Stomach (tissue), 19 donors: Measurements from ENCODE around the gene RAB43. TPM values are rescaled to one million over a fixed set of nuclear protein-coding genes. Genes with fewer than 3 reads are reported as not detected.
"Not testable (repeated sequence)": the region's sequence is repeated elsewhere in the genome, so short reads cannot be mapped to it uniquely, and the experiment has no call there.

Experiments
- DNase-seq, 2 donors: peaks; one replicate each; pipeline versions ENCODE4 v3.0.0 to v3.0.0-alpha.2; 2013 to 2019
- H3K27ac ChIP-seq, 5 donors: fragments of 200-600 bp in 4 of 5; sonication (generic) in 4 of 5; one replicate each; pipeline ENCODE4 v1.5.1; 2013 to 2019; ENCODE audit warnings: mild to moderate bottlenecking in 1 of 5, moderate library complexity in 1 of 5
- H3K27me3 ChIP-seq, 3 donors: fragments of 200-600 bp; sonication (generic); one replicate each; pipeline ENCODE4 v1.5.1; 2017 to 2019; ENCODE audit warnings: mixed run types in 1 of 3
- H3K36me3 ChIP-seq, 4 donors: fragments of 200-600 bp; sonication (generic); 1 replicate in 3 of 4; 2 replicates in 1 of 4; pipeline ENCODE4 v1.5.1; 2016 to 2019
- H3K4me1 ChIP-seq, 4 donors: fragments of 200-600 bp; sonication (generic); one replicate each; pipeline ENCODE4 v1.5.1; 2016 to 2019
- H3K4me3 ChIP-seq, 4 donors: fragments of 200-600 bp; sonication (generic) in 3 of 4; one replicate each; pipeline ENCODE4 v1.5.1; 2016 to 2019; ENCODE audit warnings: mild to moderate bottlenecking in 1 of 4
- H3K9me3 ChIP-seq, 4 donors: fragments of 200-600 bp; sonication (generic); one replicate each; pipeline ENCODE4 v1.5.1; 2016 to 2019
- EP300 ChIP-seq: sonication (generic); formaldehyde crosslinking; IDR thresholded peaks from one replicate; pipeline ENCODE4 v1.6.1; 2017; ENCODE audit warnings: antibody characterized with exemption
- POLR2A ChIP-seq, 4 donors: fragments of 450-650 bp; IDR thresholded peaks; one replicate each; pipeline ENCODE4 v1.6.1; 2016; ENCODE audit warnings: antibody characterized with exemption in 4 of 4, control low read depth in 2 of 4, mild to moderate bottlenecking in 1 of 4, moderate library complexity in 1 of 4
- POLR2AphosphoS5 ChIP-seq, 3 donors: sonication (generic); formaldehyde crosslinking; IDR thresholded peaks; one replicate each; pipeline ENCODE4 v1.6.1; 2016; ENCODE audit warnings: antibody characterized with exemption in 3 of 3
- WGBS, 5 donors: extraction: QIAGEN DNeasy Blood & Tissue Kit in 3 of 5; methylation state at CpG; one replicate each; pipeline versions ENCODE4 v1.1.5 to v1.1.7; 2013 to 2018; 5-methylcytosine and 5-hydroxymethylcytosine counted together
- intact Hi-C: fragments of 100-400 bp; cut with DNase I; formaldehyde crosslinking; loops from one replicate; pipeline ENCODE4 v1.15.1; 2023; ENCODE audit warnings: low total_unique reads
- long read RNA-seq, 10 donors: transcript quantifications; one replicate each; lab custom pipeline, GENCODE V29; 2026
- polyA plus RNA-seq, 3 donors: library from polyadenylated mRNA; stranded (reverse); fragments of 200-250 nt; gene quantifications; one replicate each; pipeline ENCODE4 v1.2.3, GENCODE V29; 2013
- total RNA-seq, 5 donors: library from RNA; depleted of rRNA; stranded (reverse); fragments of >200 nt; gene quantifications; one replicate each; pipeline versions ENCODE4 v1.1.0 to v1.2.3, GENCODE V29; 2014 to 2016
- TF ChIP-seq, protein P1 (sequence below), 7 experiments: fragments of 450-650 bp in 4 of 7; fragments of 200-600 bp in 3 of 7; sonication (generic) in 3 of 7; IDR thresholded peaks; one replicate each; pipeline ENCODE4 v1.5.1; 2016 to 2019; ENCODE audit warnings: antibody characterized with exemption in 7 of 7, control low read depth in 2 of 7, mild to moderate bottlenecking in 1 of 7
- donor health status: healthy with polysubstance abuse.
- donor health status: Bipolar disorder and iron deficiency.
- donor health status: healthy.

Gene RAB43
- total RNA-seq (10 to 100 TPM in 4 of 5 donors, 1 to 10 TPM in 1; 6.1 to 70.6 (median 22.6) TPM), polyA plus RNA-seq (10 to 100 TPM in 2 of 3 donors, 1 to 10 TPM in 1; 4.3 to 18.1 (median 10.5) TPM)
- long read RNA-seq, donor 1: 0 reads
- long read RNA-seq, donor 2, full-length matches to known transcripts: 8 of 8 reads
- long read RNA-seq, donor 2, partial matches to known transcripts: 0 of 8 reads
- long read RNA-seq, donor 2, other reads (novel, unspliced or antisense): 0 of 8 reads
- long read RNA-seq, donor 3, full-length matches to known transcripts: 1 of 1 reads
- long read RNA-seq, donor 3, partial matches to known transcripts: 0 of 1 reads
- long read RNA-seq, donor 3, other reads (novel, unspliced or antisense): 0 of 1 reads
- long read RNA-seq, donor 4, full-length matches to known transcripts: 1 of 1 reads
- long read RNA-seq, donor 4, partial matches to known transcripts: 0 of 1 reads
- long read RNA-seq, donor 4, other reads (novel, unspliced or antisense): 0 of 1 reads
- long read RNA-seq, donor 5, full-length matches to known transcripts: 3 of 3 reads
- long read RNA-seq, donor 5, partial matches to known transcripts: 0 of 3 reads
- long read RNA-seq, donor 5, other reads (novel, unspliced or antisense): 0 of 3 reads
- long read RNA-seq, donor 6: 0 reads
- long read RNA-seq, donor 7, full-length matches to known transcripts: 3 of 3 reads
- long read RNA-seq, donor 7, partial matches to known transcripts: 0 of 3 reads
- long read RNA-seq, donor 7, other reads (novel, unspliced or antisense): 0 of 3 reads
- long read RNA-seq, donor 8, full-length matches to known transcripts: 3 of 3 reads
- long read RNA-seq, donor 8, partial matches to known transcripts: 0 of 3 reads
- long read RNA-seq, donor 8, other reads (novel, unspliced or antisense): 0 of 3 reads
- long read RNA-seq, donor 9: 0 reads
- long read RNA-seq, donor 10: 0 reads

DNA sequence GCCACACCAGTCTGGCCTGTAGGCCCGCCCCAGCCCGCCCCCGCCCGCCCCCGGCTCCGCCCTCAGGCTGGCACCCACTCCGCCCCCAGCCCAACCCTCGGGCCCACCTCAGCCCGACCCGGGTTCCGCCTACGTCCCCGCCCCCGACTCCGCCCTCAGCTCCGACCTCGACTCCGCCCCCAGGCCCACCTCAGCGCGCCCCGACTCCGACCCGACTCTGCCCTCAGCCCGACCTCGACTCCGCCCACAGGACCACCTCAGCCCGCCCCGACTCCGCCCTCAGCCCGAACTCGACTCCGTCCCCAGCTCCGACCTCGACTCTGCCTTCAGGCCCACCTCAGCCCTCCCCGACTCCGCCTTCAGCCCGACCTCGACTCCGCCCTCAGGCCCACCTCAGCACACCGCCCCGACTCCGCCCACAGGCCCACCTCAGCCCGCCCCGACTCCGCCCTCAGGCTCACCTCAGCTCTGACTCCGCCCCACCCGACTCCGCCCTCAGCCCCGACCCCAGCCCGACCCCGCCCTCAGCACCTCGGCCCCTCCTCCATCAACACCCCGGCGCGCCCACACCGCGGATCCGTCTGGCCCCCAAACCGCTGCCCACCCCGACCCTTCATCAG is at the start of gene RAB43:
RAB43 (minus strand) TSS at position 13 of the 620 bp plus-strand sequence. CDS start 315 bp downstream, outside the sequence.
- H3K36me3 ChIP-seq: peaks cover 4 to 17% (median 12%) of the 10 kb centered on the region in 4 donors

DNA sequence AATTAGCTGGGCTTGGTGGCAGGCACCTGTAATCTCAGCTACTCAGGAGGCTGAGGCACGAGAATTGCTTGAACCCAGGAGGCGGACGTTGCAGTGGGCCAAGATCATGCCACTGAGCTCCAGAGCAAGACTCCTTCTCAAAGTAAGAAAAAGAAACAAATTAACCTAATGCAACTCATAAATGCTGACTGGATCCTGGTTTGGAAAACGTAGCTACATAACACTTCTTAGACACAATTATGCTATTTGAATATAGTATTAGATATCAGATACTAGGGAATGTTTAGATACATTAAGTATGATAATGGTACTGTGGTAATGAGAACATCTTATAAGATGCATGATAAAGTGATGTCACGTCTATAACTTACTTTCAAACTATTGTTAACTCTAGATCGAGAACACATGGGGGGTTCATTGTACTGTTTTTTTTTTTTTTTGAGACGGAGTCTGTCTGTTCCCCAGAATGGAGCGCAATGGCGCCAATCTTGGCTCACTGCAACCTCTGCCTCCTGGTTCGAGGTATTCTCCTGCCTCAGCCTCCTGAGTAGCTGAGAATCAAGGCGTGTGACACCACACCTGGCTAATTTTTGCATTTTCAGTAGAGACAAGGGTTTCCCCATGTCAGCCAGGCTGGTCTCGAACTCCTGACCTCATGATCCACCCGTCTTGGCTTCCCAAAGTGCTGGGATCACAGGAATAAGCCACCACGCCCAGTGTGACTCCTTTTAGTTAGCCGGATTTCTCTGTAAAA is 45.2 kb upstream of the RAB43 start:
- H3K9me3 ChIP-seq: no peaks in the 10 kb centered on the region
- intact Hi-C loops: no loop called here
- no peak for DNase-seq
- TF ChIP-seq POLR2A (IDR thresholded peaks at IDR 0.05) (no peak), POLR2AphosphoS5 (IDR thresholded peaks at IDR 0.05) (peak in 1 of 3 donors; percentile 16)
- no peak overlapping the region for H3K4me3 ChIP-seq
- peaks cover 42 to 74% (median 73%) of the 10 kb centered on the region in 4 donors for H3K36me3 ChIP-seq
- no peak overlapping the region for H3K27ac ChIP-seq
- peaks cover 14 to 32% (median 21%) of the 10 kb centered on the region in 4 donors for H3K4me1 ChIP-seq
- 86 to 89% (median 87%) methylated on average over 15 of the region's 15 CpGs for WGBS, 5 donors
- H3K27me3 ChIP-seq: no peaks in the 10 kb centered on the region

More for the DNA sequence above, at the start of gene RAB43:
- peaks cover 35 to 57% (median 56%) of the 10 kb centered on the region in 4 donors for H3K4me1 ChIP-seq
- intact Hi-C loops: no loop called here
- H3K9me3 ChIP-seq: no peaks in the 10 kb centered on the region
- DNase-seq: peak; percentile 92 to 97
- H3K4me3 ChIP-seq: peak within 1 kb of the TSS; percentile 76 to 88 (median 84)
- H3K27me3 ChIP-seq: no peaks in the 10 kb centered on the region
- peak within 1 kb of the TSS; percentile 96 to 97 (median 96) for H3K27ac ChIP-seq
- WGBS, 5 donors: 1 to 7% (median 3%) methylated on average over 25 to 58 of the region's 60 CpGs
- TF ChIP-seq, protein P1, sequence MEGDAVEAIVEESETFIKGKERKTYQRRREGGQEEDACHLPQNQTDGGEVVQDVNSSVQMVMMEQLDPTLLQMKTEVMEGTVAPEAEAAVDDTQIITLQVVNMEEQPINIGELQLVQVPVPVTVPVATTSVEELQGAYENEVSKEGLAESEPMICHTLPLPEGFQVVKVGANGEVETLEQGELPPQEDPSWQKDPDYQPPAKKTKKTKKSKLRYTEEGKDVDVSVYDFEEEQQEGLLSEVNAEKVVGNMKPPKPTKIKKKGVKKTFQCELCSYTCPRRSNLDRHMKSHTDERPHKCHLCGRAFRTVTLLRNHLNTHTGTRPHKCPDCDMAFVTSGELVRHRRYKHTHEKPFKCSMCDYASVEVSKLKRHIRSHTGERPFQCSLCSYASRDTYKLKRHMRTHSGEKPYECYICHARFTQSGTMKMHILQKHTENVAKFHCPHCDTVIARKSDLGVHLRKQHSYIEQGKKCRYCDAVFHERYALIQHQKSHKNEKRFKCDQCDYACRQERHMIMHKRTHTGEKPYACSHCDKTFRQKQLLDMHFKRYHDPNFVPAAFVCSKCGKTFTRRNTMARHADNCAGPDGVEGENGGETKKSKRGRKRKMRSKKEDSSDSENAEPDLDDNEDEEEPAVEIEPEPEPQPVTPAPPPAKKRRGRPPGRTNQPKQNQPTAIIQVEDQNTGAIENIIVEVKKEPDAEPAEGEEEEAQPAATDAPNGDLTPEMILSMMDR (IDR thresholded peaks at IDR 0.05): no peak
- TF ChIP-seq POLR2A (IDR thresholded peaks at IDR 0.05) (no peak), POLR2AphosphoS5 (IDR thresholded peaks at IDR 0.05) (no peak), EP300 (no peak)

DNA sequence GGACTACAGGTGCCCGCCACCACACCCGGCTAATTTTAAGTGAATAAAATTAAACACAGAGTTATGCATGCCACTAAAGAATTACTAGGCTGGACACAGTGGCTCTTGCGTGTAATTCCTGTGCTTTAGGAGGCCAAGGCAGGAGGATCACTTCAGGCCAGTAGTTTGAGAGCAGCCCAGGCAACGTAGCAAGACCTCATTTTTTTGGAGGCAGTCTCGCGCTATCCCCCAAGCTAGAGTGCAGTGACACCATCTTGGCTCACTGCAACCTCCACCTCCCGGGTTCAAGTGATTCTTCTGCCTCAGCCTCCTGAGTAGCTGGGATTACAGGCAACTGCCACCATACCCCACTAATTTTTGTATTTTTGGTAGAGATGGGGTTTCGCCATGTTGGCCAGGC is 44.0 kb upstream of the RAB43 start:
- H3K27ac ChIP-seq, H3K4me3 ChIP-seq, intact Hi-C loops, H3K27me3 ChIP-seq, H3K9me3 ChIP-seq, DNase-seq: not testable (repeated sequence)
- H3K4me1 ChIP-seq: peaks cover 10 to 24% (median 17%) of the 10 kb centered on the region in 4 donors
- H3K36me3 ChIP-seq: peaks cover 30 to 63% (median 61%) of the 10 kb centered on the region in 4 donors
- peak in 1 of 3 donors; percentile 8 for TF ChIP-seq POLR2AphosphoS5 (IDR thresholded peaks at IDR 0.05)
- WGBS, 5 donors: 89 to 96% (median 95%) methylated on average over 8 of the region's 8 CpGs

DNA sequence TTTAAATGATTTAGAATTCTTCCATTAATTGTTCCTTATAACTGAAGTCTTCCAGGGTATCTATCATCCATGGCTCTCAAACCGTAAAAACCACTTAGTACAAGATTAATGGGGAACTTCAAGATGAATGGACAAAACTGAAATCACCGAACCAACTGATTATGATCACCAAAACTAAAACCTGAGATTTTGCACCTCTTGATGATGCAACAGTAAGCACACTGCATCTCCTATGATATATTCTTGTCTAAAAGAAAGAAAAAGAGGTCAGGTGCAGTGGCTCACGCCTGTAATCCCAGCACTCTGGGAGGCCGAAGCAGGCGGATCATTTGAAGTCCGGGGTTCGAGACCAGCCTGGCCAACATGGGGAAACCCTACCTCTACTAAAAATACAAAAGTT is 42.9 kb upstream of the RAB43 start:
- Histone ChIP-seq H3K4me3 (no peak overlapping the region), H3K4me1 (peaks cover 18 to 29% (median 21%) of the 10 kb centered on the region in 4 donors), H3K9me3 (no peaks in the 10 kb centered on the region), H3K36me3 (peaks cover 23 to 52% (median 50%) of the 10 kb centered on the region in 4 donors), H3K27me3 (no peaks in the 10 kb centered on the region), H3K27ac (no peak overlapping the region)
- no peak for TF ChIP-seq POLR2A (IDR thresholded peaks at IDR 0.05)
- TF ChIP-seq, protein P1 (IDR thresholded peaks at IDR 0.05): no peak
- TF ChIP-seq EP300: no peak
- TF ChIP-seq POLR2AphosphoS5 (IDR thresholded peaks at IDR 0.05): no peak
- WGBS, 5 donors: 82 to 90% (median 89%) methylated on average over 7 of the region's 7 CpGs
- intact Hi-C loops: no loop called here
- no peak for DNase-seq
